ENCODE measurements around the gene LTC4S.

The LTC4S gene

GRCh38 chr5:179840766-179841165 is 47.0 kb downstream of the LTC4S start:
- Histone ChIP-seq H3K79me2 (ENCODE audit: low read length) (no peaks in the 10 kb centered on the region), H2AFZ (ENCODE audit: low read length) (no peak overlapping the region), H3K4me3 (ENCODE audit: low read length) (no peak overlapping the region), H3K27me3 (replicated peaks; ENCODE audit: insufficient read depth, low read length) (no peaks in the 10 kb centered on the region), H3K4me1 (ENCODE audit: low read length) (no peaks in the 10 kb centered on the region), H3K27ac (ENCODE audit: low read length) (no peak overlapping the region), H4K20me1 (ENCODE audit: insufficient read depth, low read length) (no peaks in the 10 kb centered on the region), H3F3A (ENCODE audit: insufficient read depth, low read length) (peaks cover 40% of the 10 kb centered on the region), H3K9me3 (replicated peaks; ENCODE audit: insufficient read depth, low read length) (no peaks in the 10 kb centered on the region), H3K36me3 (replicated peaks; ENCODE audit: insufficient read depth, low read length) (peaks cover 17% of the 10 kb centered on the region), H3K4me2 (ENCODE audit: low read depth, low read length) (no peak overlapping the region), H3K9me2 (replicated peaks; ENCODE audit: insufficient read depth, low read length) (no peaks in the 10 kb centered on the region), H3K9ac (ENCODE audit: low read length) (no peak overlapping the region)
- TF ChIP-seq EZH2 (optimal IDR thresholded peaks at IDR 0.05; ENCODE audit: low read depth, low read length) (no peak), CTCF (IDR thresholded peaks at IDR 0.05; ENCODE audit: low read length) (no peak), EZH2phosphoT487 (IDR thresholded peaks at IDR 0.05; ENCODE audit: low read length) (no peak)
- DNase-seq, result no peak

DNA sequence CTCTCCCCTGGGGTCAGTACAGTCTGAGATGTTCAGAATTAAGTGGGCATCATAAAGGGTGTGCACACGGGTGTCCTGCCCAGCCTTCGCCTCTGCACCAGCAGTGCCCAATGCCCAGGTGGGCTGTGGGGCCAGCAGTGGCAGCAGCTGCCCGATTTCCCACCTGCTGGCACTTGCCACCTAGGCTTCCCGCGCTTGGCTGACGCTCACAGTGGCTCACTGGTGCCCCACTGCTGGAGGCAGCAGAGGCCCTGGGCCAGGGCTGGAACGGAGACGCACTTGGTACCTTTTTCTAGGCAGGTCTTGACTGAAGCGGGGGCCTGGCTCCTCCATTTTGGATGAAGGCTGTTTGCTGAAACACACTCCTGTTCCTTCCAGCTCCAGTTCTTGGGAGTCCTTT is 47.8 kb downstream of the LTC4S start:
- Histone ChIP-seq H3K9ac (ENCODE audit: low read length) (no peak overlapping the region), H3K27ac (ENCODE audit: low read length) (no peak overlapping the region), H3K4me1 (ENCODE audit: low read length) (no peaks in the 10 kb centered on the region), H3K9me3 (replicated peaks; ENCODE audit: insufficient read depth, low read length) (no peaks in the 10 kb centered on the region), H3K4me2 (ENCODE audit: low read depth, low read length) (no peak overlapping the region), H3K9me2 (replicated peaks; ENCODE audit: insufficient read depth, low read length) (no peaks in the 10 kb centered on the region), H4K20me1 (ENCODE audit: insufficient read depth, low read length) (no peaks in the 10 kb centered on the region), H3F3A (ENCODE audit: insufficient read depth, low read length) (peaks cover 32% of the 10 kb centered on the region), H3K36me3 (replicated peaks; ENCODE audit: insufficient read depth, low read length) (peaks cover 13% of the 10 kb centered on the region), H3K4me3 (ENCODE audit: low read length) (no peak overlapping the region), H2AFZ (ENCODE audit: low read length) (no peak overlapping the region), H3K27me3 (replicated peaks; ENCODE audit: insufficient read depth, low read length) (no peaks in the 10 kb centered on the region), H3K79me2 (ENCODE audit: low read length) (no peaks in the 10 kb centered on the region)
- DNase-seq, result no peak
- no peak for TF ChIP-seq EZH2phosphoT487 (IDR thresholded peaks at IDR 0.05; ENCODE audit: low read length)
- no peak for TF ChIP-seq EZH2 (optimal IDR thresholded peaks at IDR 0.05; ENCODE audit: low read depth, low read length)
- TF ChIP-seq CTCF (IDR thresholded peaks at IDR 0.05; ENCODE audit: low read length), result no peak

Data from MM.1S (cell line).